HG03025 (cell line): ENCODE measurements around the gene DGCR8.

Experiments
- ATAC-seq: cut with Tn5 transposase; IDR thresholded peaks from one replicate; pipeline ENCODE4 v1.9.1; 2021; ENCODE audit warnings: mild to moderate bottlenecking, moderate library complexity; ENCODE audit not compliant: unreplicated experiment, low FRiP score

Gene DGCR8

GRCh38 chr22:20107951-20108756 lies 28.1 kb downstream of the DGCR8 start:
- ATAC-seq, result no peak

- ATAC-seq, result no peak
Observed at GRCh38 chr22:20108757-20109230, 28.8 kb downstream of the DGCR8 start.

DNA sequence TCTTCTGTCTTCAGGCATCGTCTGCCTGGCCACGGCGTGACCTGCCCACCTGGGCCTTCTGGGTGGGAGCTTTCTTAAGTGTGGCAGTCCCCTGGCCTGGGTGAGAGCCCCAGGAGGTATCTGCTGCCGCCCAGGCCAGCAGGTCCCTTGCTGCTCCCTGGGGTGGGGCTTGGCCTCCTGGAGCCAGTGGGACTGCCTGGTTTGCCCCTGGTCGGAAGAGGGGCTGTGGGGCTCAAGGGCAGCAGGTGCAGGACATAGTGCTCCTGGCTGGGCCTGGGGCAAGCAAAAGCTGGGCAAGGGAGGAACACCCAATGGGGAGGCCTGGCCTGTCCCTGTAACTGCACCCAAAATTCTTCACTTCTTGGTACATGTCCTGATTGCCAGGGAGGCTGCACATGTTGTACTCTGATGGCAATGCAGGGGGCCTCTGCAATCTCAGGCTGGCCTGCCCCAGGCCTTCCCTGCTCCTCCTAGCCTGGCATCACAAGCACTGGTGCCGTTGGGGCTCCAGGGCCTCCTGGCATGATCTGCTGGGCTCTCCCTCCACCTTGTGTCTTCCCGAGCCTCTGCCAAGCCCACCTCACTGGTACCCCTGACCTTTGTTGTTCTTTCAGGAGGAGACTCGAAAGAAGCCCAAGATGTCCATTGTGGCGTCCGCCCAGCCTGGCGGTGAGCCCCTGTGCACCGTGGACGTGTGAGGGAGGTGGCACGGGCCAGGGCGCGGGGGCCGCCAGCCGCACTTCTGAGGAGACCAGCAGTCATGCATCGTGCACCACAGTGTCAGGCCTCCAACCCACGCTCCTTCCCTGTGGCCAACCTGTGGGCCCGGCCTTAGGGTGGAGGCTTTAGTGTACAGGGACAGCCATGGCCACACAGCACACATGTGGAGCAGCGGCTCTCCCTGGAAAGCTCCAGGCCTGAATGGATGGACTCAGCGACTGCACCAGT lies 29.6 kb downstream of the DGCR8 start:
- no peak for ATAC-seq

DNA sequence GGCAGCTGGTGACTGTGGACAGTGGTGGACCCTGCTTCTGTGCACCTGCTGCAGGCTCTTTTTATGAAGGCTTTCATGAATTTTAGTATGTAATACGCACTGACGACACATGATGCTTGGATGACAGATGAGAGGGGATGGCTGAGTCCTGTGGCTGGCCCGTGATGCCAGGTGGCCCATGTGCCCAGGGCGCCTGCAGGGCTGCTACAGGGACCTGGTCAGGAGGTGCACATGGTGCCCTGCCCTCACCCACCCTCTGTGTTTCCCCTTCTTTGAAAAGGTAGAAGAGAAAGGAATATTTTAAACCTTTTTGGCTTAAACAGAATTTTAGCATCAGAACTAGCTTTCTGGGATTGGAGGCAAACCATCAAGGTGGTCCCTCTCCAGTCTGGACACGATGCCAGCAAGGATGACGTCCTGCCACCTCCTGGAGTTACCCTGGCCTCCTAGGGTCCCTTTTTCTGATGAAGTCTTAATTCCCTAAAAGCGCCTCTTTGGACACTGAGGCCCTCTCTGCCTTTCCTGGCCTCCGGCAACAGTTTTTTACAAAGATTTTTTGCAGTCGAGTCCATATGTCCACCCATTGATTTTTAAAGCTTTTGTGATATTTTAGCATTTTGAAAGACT lies 30.4 kb downstream of the DGCR8 start:
- ATAC-seq, result no peak

DNA sequence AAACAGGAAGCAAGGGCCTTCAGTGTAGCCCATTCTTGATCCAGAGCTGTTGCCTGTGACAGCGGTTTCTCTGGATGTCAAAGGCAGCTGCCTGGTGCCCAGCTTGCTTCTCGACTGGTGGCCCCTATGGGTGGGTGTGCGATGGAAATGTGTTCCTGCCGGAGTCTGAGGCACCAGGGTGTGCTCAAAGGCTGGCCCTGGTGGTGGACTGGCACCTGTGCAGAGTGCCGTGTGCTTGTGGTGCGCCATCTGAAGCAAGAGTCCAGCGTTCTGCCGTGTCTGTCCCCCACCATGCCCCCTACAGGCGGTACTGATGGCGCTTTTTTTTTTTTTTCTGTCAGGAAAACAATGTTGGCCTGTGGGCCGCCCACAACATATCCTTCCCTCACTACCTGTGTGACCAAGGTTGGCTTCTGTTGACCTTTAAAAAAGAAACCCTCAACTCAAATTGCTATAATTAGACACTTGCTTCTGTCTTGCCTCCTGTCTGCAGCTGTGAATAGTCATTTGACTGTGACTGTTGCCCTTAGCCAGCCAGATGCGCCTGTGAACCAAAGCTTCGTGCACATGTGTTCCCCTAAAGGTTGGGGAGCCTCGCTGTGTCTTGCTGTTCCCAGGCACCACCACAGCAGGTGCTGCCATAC lies 31.1 kb downstream of the DGCR8 start:
- ATAC-seq, result no peak

GRCh38 chr22:20111689-20112622 lies 31.9 kb downstream of the DGCR8 start:
- ATAC-seq, result no peak

- no peak for ATAC-seq
Observed at GRCh38 chr22:20112623-20113511, 32.8 kb downstream of the DGCR8 start.

DNA sequence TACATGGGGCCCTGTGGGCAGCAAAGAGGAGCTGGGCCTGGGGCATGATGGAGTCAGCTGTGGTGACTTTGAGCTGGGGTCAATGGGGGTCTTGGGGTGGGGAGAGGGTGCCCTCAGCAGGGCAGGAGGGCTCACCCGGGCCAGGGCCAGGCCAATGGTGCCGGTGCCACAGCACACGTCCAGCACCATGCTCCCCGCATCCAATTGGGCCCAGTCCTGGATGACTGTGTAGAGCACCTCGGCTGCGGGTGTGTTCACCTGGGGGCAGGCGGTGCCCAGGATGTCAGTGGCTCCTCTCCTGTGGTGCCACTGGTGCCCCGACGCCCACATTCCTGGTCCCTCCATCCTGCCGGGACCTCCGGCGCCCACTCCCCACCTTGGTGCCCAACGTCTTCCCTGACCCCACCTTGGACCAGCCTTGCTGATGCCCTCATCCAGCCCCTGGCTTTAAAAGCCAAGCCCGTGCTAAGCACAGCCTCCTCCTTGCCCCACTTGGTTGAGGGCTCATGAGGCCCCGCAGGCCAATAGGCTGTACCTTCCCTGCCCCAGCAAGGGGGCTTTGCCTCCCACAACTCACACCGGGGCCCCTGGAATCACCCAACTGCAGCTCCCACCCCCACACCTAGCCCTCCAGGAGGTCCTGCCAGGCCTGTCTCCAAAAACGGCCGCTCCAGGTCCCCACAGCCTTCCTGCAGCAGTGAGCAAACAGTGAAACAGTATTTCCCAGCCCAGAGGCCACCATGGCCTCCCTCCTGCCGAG lies 33.7 kb downstream of the DGCR8 start:
- ATAC-seq, result no peak

GRCh38 chr22:20114506-20115475 lies 34.8 kb downstream of the DGCR8 start:
- no peak for ATAC-seq

DNA sequence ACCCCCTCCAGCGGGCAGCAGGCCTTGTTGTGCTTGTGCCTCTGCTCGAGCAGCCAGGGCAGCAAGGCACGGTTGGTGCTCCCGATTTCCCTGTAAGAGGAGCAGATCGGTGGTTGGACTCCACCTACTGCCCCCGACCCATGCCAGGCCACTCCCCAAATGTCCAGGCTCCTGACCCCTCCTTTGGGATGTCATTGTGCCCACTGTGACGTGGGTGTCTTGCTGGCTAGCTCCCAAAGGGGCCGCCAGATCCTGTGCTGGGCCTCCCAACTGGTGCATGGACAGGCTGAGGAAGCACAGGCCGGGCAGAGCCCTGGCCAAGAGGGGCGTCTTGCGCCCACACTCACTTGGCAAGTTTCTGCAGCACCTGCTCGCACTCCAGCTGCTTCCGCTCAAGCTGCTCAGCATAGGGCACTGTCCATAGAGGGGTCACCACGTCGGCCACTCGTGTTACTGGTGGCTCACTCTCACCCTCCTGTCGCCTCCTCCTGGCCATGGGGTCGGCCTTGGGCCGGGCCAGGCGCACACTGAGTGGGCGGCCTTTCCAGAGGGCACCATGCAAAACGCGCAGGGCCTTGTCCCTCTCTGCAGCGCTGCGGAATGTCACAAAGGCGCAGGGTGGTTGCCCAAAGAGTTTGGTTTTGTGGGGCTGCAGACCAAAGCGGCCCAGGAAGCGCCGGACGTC lies 35.8 kb downstream of the DGCR8 start, which contains the start of gene RANBP1:
RANBP1 (plus strand) TSS at position 414 of the 685 bp plus-strand sequence; CDS start at position 495, 81 bp downstream.
- no peak for ATAC-seq

- no peak for ATAC-seq
Observed at GRCh38 chr22:20116376-20116950, 36.4 kb downstream of the DGCR8 start.

GRCh38 chr22:20116951-20117632 lies 37.1 kb downstream of the DGCR8 start, which contains the start of gene TRMT2A:
TSS of gene TRMT2A (minus strand) at chr22:20117226. CDS start at chr22:20116906, 320 bp downstream.
- ATAC-seq, result peak; percentile 72

DNA sequence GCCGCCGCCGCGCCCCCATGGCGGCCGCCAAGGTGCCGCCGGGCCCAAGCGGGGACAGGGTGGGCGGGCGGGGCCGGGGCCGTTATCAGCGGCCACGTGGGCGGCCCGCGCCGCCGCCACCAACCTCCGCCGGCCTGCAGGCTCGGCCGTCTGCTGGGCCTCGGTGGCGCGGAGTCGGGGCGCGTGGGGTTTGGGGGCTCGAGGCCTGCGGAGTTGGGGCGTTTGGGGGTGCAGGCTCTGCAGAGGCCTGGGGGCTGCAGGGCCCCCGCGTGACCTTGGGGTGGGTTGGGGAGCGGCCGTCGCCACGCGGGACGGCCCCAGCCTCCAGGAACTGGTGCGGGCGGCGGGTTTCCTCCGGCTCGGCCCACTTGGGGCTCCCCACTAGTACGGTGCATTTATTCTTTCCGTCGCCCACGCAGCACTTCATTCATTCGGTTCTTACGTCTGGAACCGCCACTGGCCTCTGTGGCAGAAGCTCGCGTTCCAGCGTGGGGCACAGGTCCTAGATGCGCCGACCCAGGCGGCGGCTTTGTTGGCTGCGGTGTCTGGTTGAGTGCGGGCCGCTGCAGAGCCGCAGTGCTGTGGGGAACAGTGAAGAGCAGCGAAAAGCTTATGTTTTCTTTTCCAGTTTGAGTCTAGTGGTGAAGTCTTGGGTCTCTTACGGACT lies 37.7 kb downstream of the DGCR8 start:
- ATAC-seq, result peak; percentile 26
